HCT116 (cell line): ENCODE results near the gene IL17C. TPM values are rescaled to one million over a fixed set of nuclear protein-coding genes. Genes with fewer than 3 reads are reported as not detected.

ENCODE experiments used
- ATAC-seq: fragments of 200-7000 bp; cut with Tn5 transposase; 2 replicates; pipeline ENCODE4 v1.9.1; 2020; ENCODE audit warnings: mild to moderate bottlenecking, moderate library complexity
- BruUV-seq: library from RNA; stranded (reverse); fragments of 400-500 nt; replicated peaks from 2 replicates; lab custom pipeline; 2021; lab: Mats Ljungman, UMichigan
- CTCF ChIA-PET: fragments of 300-600 bp; sonication (Branson Sonifier 250); formaldehyde crosslinking; loops from one replicate; lab custom pipeline; 2021; ENCODE audit warnings: antibody characterized with exemption; lab: Charles Lee
- POLR2A ChIA-PET: fragments of 300-600, 350-600 bp; sonication (Branson Sonifier 250); formaldehyde crosslinking; loops from one replicate; lab custom pipeline; 2021; ENCODE audit warnings: antibody characterized with exemption; lab: Charles Lee
- RAD21 ChIA-PET, 2 experiments: fragments of 300-600 bp; sonication (Branson Sonifier 250); formaldehyde crosslinking; loops; one replicate each; lab custom pipeline; 2023; ENCODE audit warnings: low total read pairs in 2 of 2; ENCODE audit not compliant: uncharacterized antibody in 2 of 2, unreplicated experiment in 2 of 2, low non-redundant PET in 1 of 2; lab: Charles Lee
- DNase-seq: peaks from one replicate; pipeline ENCODE4 v3.0.0-alpha.2; 2010; ENCODE audit warnings: low read depth, low spot score
- H2AFZ ChIP-seq: fragments of 200-600 bp; shearing (Covaris generic), sonication (generic); 2 replicates; pipeline ENCODE4 v1.6.1; 2017; ENCODE audit warnings: low read depth, mixed run types, mixed read lengths, antibody characterized with exemption, low read length; ENCODE audit not compliant: poor library complexity, severe bottlenecking
- H3K27ac ChIP-seq: 2 replicates; pipeline ENCODE4 v1.5.1; 2012; ENCODE audit warnings: low read depth, low read length
- H3K27me3 ChIP-seq: fragments of 200-600 bp; sonication (generic); 2 replicates; pipeline ENCODE4 v1.6.1; 2016; ENCODE audit warnings: mixed run types, low read length, mixed read lengths; ENCODE audit not compliant: insufficient read depth
- H3K36me3 ChIP-seq, 2 experiments: fragments of 200-500 bp in 1 of 2; fragments of 200-600 bp in 1 of 2; sonication (Bioruptor generic) in 1 of 2; sonication (generic) in 1 of 2; 2 replicates each; pipeline versions ENCODE4 v1.5.1 to v1.6.1; 2014 to 2016; ENCODE audit warnings: low read length in 2 of 2, inconsistent platforms in 1 of 2, mixed read lengths in 1 of 2, mixed run types in 1 of 2; ENCODE audit not compliant: insufficient read depth in 2 of 2, control insufficient read depth in 1 of 2
- H3K4me1 ChIP-seq, 2 experiments: fragments of 200-600 bp in 1 of 2; sonication (generic) in 1 of 2; 2 replicates each; pipeline versions ENCODE4 v1.5.1 to v1.6.1; 2012 to 2017; ENCODE audit warnings: low read length in 2 of 2, inconsistent platforms in 1 of 2, mild to moderate bottlenecking in 1 of 2, mixed read lengths in 1 of 2, mixed run types in 1 of 2, moderate library complexity in 1 of 2; ENCODE audit not compliant: insufficient read depth in 2 of 2, control insufficient read depth in 1 of 2
- H3K4me2 ChIP-seq: fragments of 200-600 bp; sonication (generic); 2 replicates; pipeline ENCODE4 v1.6.1; 2017; ENCODE audit warnings: mixed run types, low read length, mixed read lengths
- H3K4me3 ChIP-seq, 2 experiments: fragments of 200-600 bp in 1 of 2; sonication (generic) in 1 of 2; replicated peaks in 1 of 2; 2 replicates each; pipeline ENCODE4 v1.5.1; 2011 to 2016; ENCODE audit warnings: low read length in 2 of 2, control low read depth in 1 of 2, low read depth in 1 of 2, mild to moderate bottlenecking in 1 of 2, mixed read lengths in 1 of 2, mixed run types in 1 of 2
- H3K79me2 ChIP-seq: fragments of 200-600 bp; sonication (generic); 2 replicates; pipeline ENCODE4 v1.6.1; 2017; ENCODE audit warnings: mild to moderate bottlenecking, mixed run types, low read length, moderate library complexity, mixed read lengths; ENCODE audit not compliant: insufficient read depth
- H3K9ac ChIP-seq: fragments of 200-600 bp; sonication (generic); 2 replicates; pipeline ENCODE4 v1.6.1; 2016; ENCODE audit warnings: low read length, mixed read lengths
- H3K9me2 ChIP-seq: fragments of 200-600 bp; sonication (generic), shearing (Covaris generic); 2 replicates; pipeline ENCODE4 v1.6.1; 2017; ENCODE audit warnings: mixed run types, mild to moderate bottlenecking, moderate library complexity; ENCODE audit not compliant: insufficient read depth
- H3K9me3 ChIP-seq, 2 experiments: fragments of 200-500 bp in 1 of 2; fragments of 200-600 bp in 1 of 2; sonication (Bioruptor generic) in 1 of 2; sonication (generic) in 1 of 2; 2 replicates each; pipeline ENCODE4 v1.6.1; 2014 to 2017; ENCODE audit warnings: low read length in 2 of 2, mixed read lengths in 2 of 2, inconsistent platforms in 1 of 2, low read depth in 1 of 2, mild to moderate bottlenecking in 1 of 2, mixed run types in 1 of 2, moderate library complexity in 1 of 2; ENCODE audit not compliant: control insufficient read depth in 1 of 2, insufficient read depth in 1 of 2
- H4K20me1 ChIP-seq: fragments of 200-600 bp; sonication (generic), shearing (Covaris generic); 2 replicates; pipeline ENCODE4 v1.6.1; 2017; ENCODE audit warnings: mixed run types, mild to moderate bottlenecking, moderate library complexity; ENCODE audit not compliant: insufficient read depth
- ATF3 ChIP-seq: IDR thresholded peaks from 2 replicates; pipeline ENCODE4 v1.6.1; 2012
- CBX3 ChIP-seq: IDR thresholded peaks from 2 replicates; pipeline ENCODE4 v1.6.1; 2012; ENCODE audit warnings: low read depth
- EGR1 ChIP-seq: IDR thresholded peaks from 2 replicates; pipeline ENCODE4 v1.6.1; 2012; ENCODE audit warnings: low read depth
- ELF1 ChIP-seq: IDR thresholded peaks from 2 replicates; pipeline ENCODE4 v1.6.1; 2012; ENCODE audit warnings: low read depth, borderline replicate concordance
- EZH2phosphoT487 ChIP-seq: fragments of 200-600 bp; IDR thresholded peaks from 2 replicates; pipeline ENCODE4 v1.6.1; 2018; ENCODE audit warnings: antibody characterized with exemption, borderline replicate concordance
- FOSL1 ChIP-seq: IDR thresholded peaks from 2 replicates; pipeline ENCODE4 v1.6.1; 2012; ENCODE audit warnings: low read depth
- JUND ChIP-seq: IDR thresholded peaks from 2 replicates; pipeline ENCODE4 v1.6.1; 2012
- POLR2AphosphoS5 ChIP-seq: IDR thresholded peaks from 2 replicates; pipeline ENCODE4 v1.6.1; 2011; ENCODE audit warnings: mild to moderate bottlenecking, low read depth, low read length, moderate library complexity
- RAD21 ChIP-seq: IDR thresholded peaks from 2 replicates; pipeline ENCODE4 v1.6.1; 2012; ENCODE audit warnings: low read depth, mild to moderate bottlenecking
- SIN3A ChIP-seq: IDR thresholded peaks from 2 replicates; pipeline ENCODE4 v1.6.1; 2012; ENCODE audit warnings: low read depth
- SRF ChIP-seq: IDR thresholded peaks from 2 replicates; pipeline ENCODE4 v1.6.1; 2012; ENCODE audit warnings: low read depth
- TCF7L2 ChIP-seq: IDR thresholded peaks from 2 replicates; pipeline ENCODE4 v1.7.0; 2011; ENCODE audit warnings: borderline replicate concordance, inconsistent platforms; ENCODE audit not compliant: insufficient read depth, insufficient read length; ENCODE audit errors: extremely low read depth
- ZBTB33 ChIP-seq: IDR thresholded peaks from 2 replicates; pipeline ENCODE4 v1.6.1; 2011; ENCODE audit warnings: mild to moderate bottlenecking, low read length, moderate library complexity; ENCODE audit not compliant: insufficient replicate concordance; ENCODE audit errors: extremely low read depth
- ZFX ChIP-seq: fragments of 450-650 bp; IDR thresholded peaks from 2 replicates; pipeline ENCODE4 v1.6.1; 2017
- ZNF274 ChIP-seq: fragments of 200-500 bp; sonication (Bioruptor generic); IDR thresholded peaks from 2 replicates; pipeline ENCODE4 v1.6.1; 2014; ENCODE audit warnings: mild to moderate bottlenecking, low read depth, low read length, inconsistent platforms
- intact Hi-C: fragments of 100-400 bp; cut with micrococcal nuclease; formaldehyde crosslinking; loops from 2 replicates; pipeline ENCODE4 v1.10.0; 2022
- total RNA-seq: library from RNA; stranded (reverse); gene quantifications from one replicate; pipeline ENCODE4 v1.2.1, GENCODE V29; 2021; ENCODE audit not compliant: unreplicated experiment
- TF ChIP-seq, protein P1 (sequence below): IDR thresholded peaks from 2 replicates; pipeline ENCODE4 v1.6.1; 2012

IL17C gene
- total RNA-seq, 1 experiment from 2014 or later, result not detected

- TF ChIP-seq ZBTB33 (no peak), EZH2phosphoT487 (no peak), JUND (no peak)
Measured at GRCh38 chr16:88596483-88596882, 41.9 kb upstream of the IL17C start (continued).

DNA sequence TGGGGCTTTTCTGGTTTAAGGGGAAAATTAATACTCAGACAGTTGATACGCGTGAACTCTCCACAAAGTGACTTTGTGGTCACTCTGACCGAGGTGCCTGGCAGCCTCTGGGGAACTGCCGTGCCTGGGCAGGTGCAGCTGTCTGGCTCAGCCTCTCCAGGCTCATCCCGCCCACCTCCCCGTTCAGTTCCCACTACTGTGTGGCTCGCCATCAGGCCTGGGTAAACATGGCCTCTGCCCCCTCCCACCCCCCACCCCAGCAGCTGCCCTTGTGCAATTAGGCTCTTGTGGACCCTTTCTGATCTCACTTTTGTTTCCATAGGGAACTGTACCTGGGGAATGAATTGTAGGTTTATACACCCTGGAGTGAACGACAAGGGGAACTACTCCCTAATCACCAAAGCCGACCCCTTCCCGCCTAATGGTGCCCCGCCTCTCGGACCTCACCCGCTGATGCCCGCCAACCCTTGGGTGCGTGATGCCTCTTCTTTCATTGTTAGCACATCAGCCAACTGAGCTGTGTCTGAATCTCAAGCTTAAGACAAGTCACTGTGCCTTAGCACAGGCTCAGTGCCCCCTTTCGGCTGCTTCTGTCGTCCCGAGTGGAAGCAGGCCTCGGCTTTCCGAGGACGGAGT, 40.4 kb upstream of the IL17C start:
- intact Hi-C loops, result no loop called here
- Histone ChIP-seq H3K9ac (no peak overlapping the region), H3K27ac (no peak overlapping the region), H3K4me2 (no peak overlapping the region), H3K9me2 (no peaks in the 10 kb centered on the region), H3K4me1 (no peaks in the 10 kb centered on the region), H3K9me3 (no peaks in the 10 kb centered on the region), H3K79me2 (peaks cover 77% of the 10 kb centered on the region), H2AFZ (no peak overlapping the region), H4K20me1 (peaks cover 4% of the 10 kb centered on the region; the same call in 1 of the 2 replicates), H3K4me3 (no peak overlapping the region), H3K36me3 (peaks cover 50 to 60% of the 10 kb centered on the region in 2 experiments; a peak in 3 of 4 replicates), H3K27me3 (no peaks in the 10 kb centered on the region)
- RAD21 ChIA-PET, result no interaction called here
- TF ChIP-seq ELF1 (no peak), EGR1 (no peak), ZNF274 (no peak), CBX3 (no peak), RAD21 (no peak), SIN3A (no peak), SRF (no peak), ZFX (no peak), ZBTB33 (no peak), EZH2phosphoT487 (no peak), POLR2AphosphoS5 (no peak), ATF3 (no peak), TCF7L2 (no peak), FOSL1 (no peak)
- TF ChIP-seq, protein P1, sequence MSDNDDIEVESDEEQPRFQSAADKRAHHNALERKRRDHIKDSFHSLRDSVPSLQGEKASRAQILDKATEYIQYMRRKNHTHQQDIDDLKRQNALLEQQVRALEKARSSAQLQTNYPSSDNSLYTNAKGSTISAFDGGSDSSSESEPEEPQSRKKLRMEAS, result no peak
- ATAC-seq (no peak), DNase-seq (no peak)
- POLR2A ChIA-PET, result no interaction called here
- CTCF ChIA-PET, result no interaction called here
- BruUV-seq, result no TSS peak
